ENCODE data around the gene F8. TPM values are rescaled to one million over a fixed set of nuclear protein-coding genes. Genes with fewer than 3 reads are reported as not detected.

Gene F8
- total RNA-seq, 1 experiment from 2014 or later: 2.6 TPM

DNA sequence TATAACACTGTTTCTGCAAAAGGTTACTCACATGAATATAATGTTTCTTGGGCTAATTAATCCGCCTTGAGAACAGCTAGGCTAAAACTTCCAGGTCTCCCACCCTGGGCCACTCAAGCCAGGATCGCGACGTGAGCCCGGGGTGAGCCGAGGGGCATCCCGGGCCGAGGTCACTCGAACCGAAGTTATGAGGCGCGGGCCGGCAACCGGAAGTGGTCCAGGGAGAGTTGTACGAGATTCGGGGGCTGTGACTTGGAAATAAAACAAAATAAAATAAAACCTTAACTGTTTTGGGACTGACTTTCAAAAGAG lies 48.1 kb upstream of the F8 start:
- H3K27ac ChIP-seq (ENCODE audit: low read depth, low read length): peak overlapping the region; percentile 45
- RAD21 ChIA-PET (ENCODE audit: low non-redundant PET in 1 of 2, low total read pairs in 2 of 2, uncharacterized antibody in 2 of 2, unreplicated experiment in 2 of 2): no interaction called here
- H3K27me3 ChIP-seq (ENCODE audit: insufficient read depth, low read length): no peaks in the 10 kb centered on the region
- peak overlapping the region; percentile 64 to 77 for H3K4me3 ChIP-seq (replicated peaks in 1 of 2; ENCODE audit: low read depth in 1 of 2, low read length in 2 of 2)
- TSS peak; percentile 55 for BruUV-seq (replicated peaks)
- H3K9me2 ChIP-seq (ENCODE audit: insufficient read depth): no peaks in the 10 kb centered on the region
- peak overlapping the region; percentile 81 for H3K4me2 ChIP-seq (ENCODE audit: low read length)
- peaks cover 15 to 30% of the 10 kb centered on the region in 2 experiments for H3K4me1 ChIP-seq (ENCODE audit: control insufficient read depth in 1 of 2, insufficient read depth in 2 of 2, low read length in 2 of 2)
- no peaks in the 10 kb centered on the region for H3K9me3 ChIP-seq (ENCODE audit: control insufficient read depth in 1 of 2, insufficient read depth in 1 of 2, low read depth in 1 of 2, low read length in 2 of 2)
- POLR2A ChIA-PET: no interaction called here
- H4K20me1 ChIP-seq (ENCODE audit: insufficient read depth): no peaks in the 10 kb centered on the region
- intact Hi-C loops (cut with micrococcal nuclease): loop anchor here (2.0 kb wide), 1 partner anchor 44 kb away; the partner anchor contains the start of gene FUNDC2
- peak; percentile 10 for ATAC-seq
- H3K79me2 ChIP-seq (ENCODE audit: insufficient read depth, low read length): peaks cover 44% of the 10 kb centered on the region
- no peak for DNase-seq (ENCODE audit: low read depth, low spot score)
- CTCF ChIA-PET: no interaction called here
- peaks cover 0 to 3% of the 10 kb centered on the region in 2 experiments; a peak in 1 of 4 replicates for H3K36me3 ChIP-seq (ENCODE audit: control insufficient read depth in 1 of 2, insufficient read depth in 2 of 2, low read length in 2 of 2)
- TF ChIP-seq POLR2AphosphoS5 (IDR thresholded peaks at IDR 0.05; ENCODE audit: low read depth, low read length) (no peak), TCF7L2 (IDR thresholded peaks at IDR 0.05; ENCODE audit: borderline replicate concordance, extremely low read depth, insufficient read depth, insufficient read length) (no peak), JUND (IDR thresholded peaks at IDR 0.05) (no peak), EGR1 (IDR thresholded peaks at IDR 0.05; ENCODE audit: low read depth) (no peak), EZH2 (IDR thresholded peaks at IDR 0.05) (no peak), EZH2phosphoT487 (IDR thresholded peaks at IDR 0.05; ENCODE audit: borderline replicate concordance) (no peak)
- TF ChIP-seq, protein P1, sequence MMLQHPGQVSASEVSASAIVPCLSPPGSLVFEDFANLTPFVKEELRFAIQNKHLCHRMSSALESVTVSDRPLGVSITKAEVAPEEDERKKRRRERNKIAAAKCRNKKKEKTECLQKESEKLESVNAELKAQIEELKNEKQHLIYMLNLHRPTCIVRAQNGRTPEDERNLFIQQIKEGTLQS (IDR thresholded peaks at IDR 0.05): no peak
- TF ChIP-seq, protein P2, sequence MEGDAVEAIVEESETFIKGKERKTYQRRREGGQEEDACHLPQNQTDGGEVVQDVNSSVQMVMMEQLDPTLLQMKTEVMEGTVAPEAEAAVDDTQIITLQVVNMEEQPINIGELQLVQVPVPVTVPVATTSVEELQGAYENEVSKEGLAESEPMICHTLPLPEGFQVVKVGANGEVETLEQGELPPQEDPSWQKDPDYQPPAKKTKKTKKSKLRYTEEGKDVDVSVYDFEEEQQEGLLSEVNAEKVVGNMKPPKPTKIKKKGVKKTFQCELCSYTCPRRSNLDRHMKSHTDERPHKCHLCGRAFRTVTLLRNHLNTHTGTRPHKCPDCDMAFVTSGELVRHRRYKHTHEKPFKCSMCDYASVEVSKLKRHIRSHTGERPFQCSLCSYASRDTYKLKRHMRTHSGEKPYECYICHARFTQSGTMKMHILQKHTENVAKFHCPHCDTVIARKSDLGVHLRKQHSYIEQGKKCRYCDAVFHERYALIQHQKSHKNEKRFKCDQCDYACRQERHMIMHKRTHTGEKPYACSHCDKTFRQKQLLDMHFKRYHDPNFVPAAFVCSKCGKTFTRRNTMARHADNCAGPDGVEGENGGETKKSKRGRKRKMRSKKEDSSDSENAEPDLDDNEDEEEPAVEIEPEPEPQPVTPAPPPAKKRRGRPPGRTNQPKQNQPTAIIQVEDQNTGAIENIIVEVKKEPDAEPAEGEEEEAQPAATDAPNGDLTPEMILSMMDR (IDR thresholded peaks at IDR 0.05 in 2 of 3, conservative IDR thresholded peaks at IDR 0.05 in 1 of 3; ENCODE audit: borderline replicate concordance in 1 of 3, insufficient read depth in 1 of 3, low read depth in 2 of 3, low read length in 2 of 3): no peak
- TF ChIP-seq, protein P3, sequence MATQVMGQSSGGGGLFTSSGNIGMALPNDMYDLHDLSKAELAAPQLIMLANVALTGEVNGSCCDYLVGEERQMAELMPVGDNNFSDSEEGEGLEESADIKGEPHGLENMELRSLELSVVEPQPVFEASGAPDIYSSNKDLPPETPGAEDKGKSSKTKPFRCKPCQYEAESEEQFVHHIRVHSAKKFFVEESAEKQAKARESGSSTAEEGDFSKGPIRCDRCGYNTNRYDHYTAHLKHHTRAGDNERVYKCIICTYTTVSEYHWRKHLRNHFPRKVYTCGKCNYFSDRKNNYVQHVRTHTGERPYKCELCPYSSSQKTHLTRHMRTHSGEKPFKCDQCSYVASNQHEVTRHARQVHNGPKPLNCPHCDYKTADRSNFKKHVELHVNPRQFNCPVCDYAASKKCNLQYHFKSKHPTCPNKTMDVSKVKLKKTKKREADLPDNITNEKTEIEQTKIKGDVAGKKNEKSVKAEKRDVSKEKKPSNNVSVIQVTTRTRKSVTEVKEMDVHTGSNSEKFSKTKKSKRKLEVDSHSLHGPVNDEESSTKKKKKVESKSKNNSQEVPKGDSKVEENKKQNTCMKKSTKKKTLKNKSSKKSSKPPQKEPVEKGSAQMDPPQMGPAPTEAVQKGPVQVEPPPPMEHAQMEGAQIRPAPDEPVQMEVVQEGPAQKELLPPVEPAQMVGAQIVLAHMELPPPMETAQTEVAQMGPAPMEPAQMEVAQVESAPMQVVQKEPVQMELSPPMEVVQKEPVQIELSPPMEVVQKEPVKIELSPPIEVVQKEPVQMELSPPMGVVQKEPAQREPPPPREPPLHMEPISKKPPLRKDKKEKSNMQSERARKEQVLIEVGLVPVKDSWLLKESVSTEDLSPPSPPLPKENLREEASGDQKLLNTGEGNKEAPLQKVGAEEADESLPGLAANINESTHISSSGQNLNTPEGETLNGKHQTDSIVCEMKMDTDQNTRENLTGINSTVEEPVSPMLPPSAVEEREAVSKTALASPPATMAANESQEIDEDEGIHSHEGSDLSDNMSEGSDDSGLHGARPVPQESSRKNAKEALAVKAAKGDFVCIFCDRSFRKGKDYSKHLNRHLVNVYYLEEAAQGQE (IDR thresholded peaks at IDR 0.05; ENCODE audit: low read depth): no peak
- no peak overlapping the region for H2AFZ ChIP-seq (ENCODE audit: low read depth, low read length, poor library complexity, severe bottlenecking)
- H3K9ac ChIP-seq (ENCODE audit: low read length): peak overlapping the region; percentile 86
